GM19193 (cell line): Measurements from ENCODE around the gene LAMC3.

Experiments used
- POLR2A ChIP-seq: IDR thresholded peaks from 4 replicates; pipeline ENCODE4 v1.6.1; 2011; ENCODE audit not compliant: insufficient read depth, insufficient read length; ENCODE audit errors: extremely low read depth

The LAMC3 gene

GRCh38 chr9:131072107-131072870 is 63.3 kb downstream of the LAMC3 start:
- no peak for TF ChIP-seq POLR2A

- no peak for TF ChIP-seq POLR2A
Measured at GRCh38 chr9:131072871-131073237, 63.9 kb downstream of the LAMC3 start.

- TF ChIP-seq POLR2A, result no peak
Measured at GRCh38 chr9:131076347-131077195, 67.6 kb downstream of the LAMC3 start.

- TF ChIP-seq POLR2A, result no peak
Measured at GRCh38 chr9:131078427-131079366, 69.7 kb downstream of the LAMC3 start.

GRCh38 chr9:131080589-131080988 is 71.6 kb downstream of the LAMC3 start:
- TF ChIP-seq POLR2A, result no peak

- no peak for TF ChIP-seq POLR2A
Measured at GRCh38 chr9:131081868-131082267, 72.9 kb downstream of the LAMC3 start.

GRCh38 chr9:131082774-131083512 is 74.0 kb downstream of the LAMC3 start:
- no peak for TF ChIP-seq POLR2A

GRCh38 chr9:131084661-131085369 is 75.8 kb downstream of the LAMC3 start:
- no peak for TF ChIP-seq POLR2A

GRCh38 chr9:131085370-131086122 is 76.6 kb downstream of the LAMC3 start:
- no peak for TF ChIP-seq POLR2A

- TF ChIP-seq POLR2A, result no peak
Measured at GRCh38 chr9:131087354-131087893, 78.5 kb downstream of the LAMC3 start.

- TF ChIP-seq POLR2A, result no peak
Measured at GRCh38 chr9:131090025-131090787, 81.2 kb downstream of the LAMC3 start.
